Activated CD4-positive, alpha-beta T cell treated with anti-CD3 and anti-CD28 coated beads for 4 hours (primary cell): ENCODE results near the gene PVR.
"Not testable (repeated sequence)": the region's sequence is repeated elsewhere in the genome, so short reads cannot be mapped to it uniquely, and the experiment has no call there.

Experiments used
- DNase-seq, 2 donors: peaks; one replicate each; pipeline ENCODE4 v3.0.0-alpha.2; 2020

Gene PVR

GRCh38 chr19:44704982-44705381 is 61.3 kb downstream of the PVR start:
- DNase-seq: no peak

GRCh38 chr19:44705502-44706010 is 61.8 kb downstream of the PVR start:
- DNase-seq: no peak

GRCh38 chr19:44706506-44707236 is 63.0 kb downstream of the PVR start:
- no peak for DNase-seq

- no peak for DNase-seq
Observed at GRCh38 chr19:44707794-44708193, 64.1 kb downstream of the PVR start.

GRCh38 chr19:44708940-44709339 is 65.2 kb downstream of the PVR start:
- no peak for DNase-seq

GRCh38 chr19:44709434-44710266 is 65.9 kb downstream of the PVR start:
- not testable (repeated sequence) for DNase-seq

- DNase-seq: no peak
Observed at GRCh38 chr19:44710483-44710882, 66.8 kb downstream of the PVR start.

- no peak for DNase-seq
Observed at GRCh38 chr19:44712864-44713515, 69.3 kb downstream of the PVR start.
